ENCODE results near the gene RAB28.

Gene RAB28

DNA sequence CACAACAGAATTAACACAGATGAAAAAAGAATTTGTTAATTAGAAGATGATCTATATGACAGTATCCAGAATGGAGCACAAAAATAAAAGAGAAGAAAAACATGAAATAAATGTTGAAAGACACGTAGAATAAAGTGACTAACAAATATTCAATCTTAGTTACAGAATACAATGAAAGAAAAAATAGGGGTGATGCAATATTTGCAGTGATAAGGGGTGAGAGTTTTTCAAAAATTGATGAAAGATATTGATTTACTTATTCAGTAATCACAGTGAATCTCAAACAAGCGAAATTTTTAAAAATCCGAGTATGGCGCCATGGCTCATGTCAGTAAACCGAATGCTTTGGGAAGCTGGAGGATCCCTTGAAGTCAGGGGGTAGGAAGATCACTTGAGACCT lies 20.2 kb upstream of the RAB28 start:
- H3K27me3 ChIP-seq (ENCODE audit: insufficient read depth, low read length), result peaks cover 46% of the 10 kb centered on the region
- no peak overlapping the region for H3K4me3 ChIP-seq (ENCODE audit: low read depth, low read length)
- no peak overlapping the region for H3K27ac ChIP-seq (ENCODE audit: low read depth, low read length)
- no peaks in the 10 kb centered on the region for H3K36me3 ChIP-seq (ENCODE audit: insufficient read depth, low read length)
- no peaks in the 10 kb centered on the region for H3K79me2 ChIP-seq (ENCODE audit: control insufficient read depth, insufficient read depth, low read length, unreplicated experiment)
- H3K4me1 ChIP-seq (ENCODE audit: control insufficient read depth, insufficient read depth, low read length, unreplicated experiment), result no peaks in the 10 kb centered on the region
- H2AFZ ChIP-seq (ENCODE audit: low read length, unreplicated experiment), result no peak overlapping the region

- Histone ChIP-seq H2AFZ (ENCODE audit: low read length, unreplicated experiment) (no peak overlapping the region), H3K4me1 (ENCODE audit: control insufficient read depth, insufficient read depth, low read length, unreplicated experiment) (no peaks in the 10 kb centered on the region), H3K36me3 (ENCODE audit: insufficient read depth, low read length) (no peaks in the 10 kb centered on the region), H3K79me2 (ENCODE audit: control insufficient read depth, insufficient read depth, low read length, unreplicated experiment) (no peaks in the 10 kb centered on the region), H3K4me3 (ENCODE audit: low read depth, low read length) (no peak overlapping the region), H3K27ac (ENCODE audit: low read depth, low read length) (no peak overlapping the region), H3K27me3 (ENCODE audit: insufficient read depth, low read length) (peaks cover 72% of the 10 kb centered on the region)
Measured at GRCh38 chr4:13498469-13498868, 14.3 kb upstream of the RAB28 start.

DNA sequence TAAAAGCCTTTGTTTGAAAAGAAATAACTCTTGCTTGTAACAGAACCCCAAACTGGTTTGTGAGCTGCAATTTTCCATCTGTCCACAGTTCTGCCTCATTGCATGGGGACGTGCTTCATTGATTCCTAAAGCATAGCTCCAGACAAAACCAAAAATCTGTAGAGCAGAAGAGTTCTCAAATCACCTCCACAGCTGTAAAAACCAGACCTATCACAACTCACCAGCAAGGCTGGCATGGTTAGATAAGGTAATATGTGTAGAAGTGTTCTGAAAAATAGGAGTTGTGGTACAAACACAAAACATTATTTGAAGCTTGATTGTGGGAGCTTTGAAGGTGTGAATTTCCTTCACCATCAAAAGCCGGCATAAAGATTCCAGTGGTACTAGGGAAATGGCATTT lies 12.5 kb upstream of the RAB28 start:
- H3K79me2 ChIP-seq (ENCODE audit: control insufficient read depth, insufficient read depth, low read length, unreplicated experiment), result no peaks in the 10 kb centered on the region
- peaks cover 65% of the 10 kb centered on the region for H3K27me3 ChIP-seq (ENCODE audit: insufficient read depth, low read length)
- H3K27ac ChIP-seq (ENCODE audit: low read depth, low read length), result no peak overlapping the region
- H2AFZ ChIP-seq (ENCODE audit: low read length, unreplicated experiment), result no peak overlapping the region
- H3K4me3 ChIP-seq (ENCODE audit: low read depth, low read length), result no peak overlapping the region
- H3K36me3 ChIP-seq (ENCODE audit: insufficient read depth, low read length), result no peaks in the 10 kb centered on the region
- H3K4me1 ChIP-seq (ENCODE audit: control insufficient read depth, insufficient read depth, low read length, unreplicated experiment), result no peaks in the 10 kb centered on the region

- Histone ChIP-seq H3K4me3 (ENCODE audit: low read depth, low read length) (no peak overlapping the region), H3K4me1 (ENCODE audit: control insufficient read depth, insufficient read depth, low read length, unreplicated experiment) (no peaks in the 10 kb centered on the region), H3K27me3 (ENCODE audit: insufficient read depth, low read length) (peaks cover 60% of the 10 kb centered on the region), H2AFZ (ENCODE audit: low read length, unreplicated experiment) (no peak overlapping the region), H3K36me3 (ENCODE audit: insufficient read depth, low read length) (no peaks in the 10 kb centered on the region), H3K79me2 (ENCODE audit: control insufficient read depth, insufficient read depth, low read length, unreplicated experiment) (no peaks in the 10 kb centered on the region), H3K27ac (ENCODE audit: low read depth, low read length) (no peak overlapping the region)
Measured at GRCh38 chr4:13495753-13496152, 11.6 kb upstream of the RAB28 start.

DNA sequence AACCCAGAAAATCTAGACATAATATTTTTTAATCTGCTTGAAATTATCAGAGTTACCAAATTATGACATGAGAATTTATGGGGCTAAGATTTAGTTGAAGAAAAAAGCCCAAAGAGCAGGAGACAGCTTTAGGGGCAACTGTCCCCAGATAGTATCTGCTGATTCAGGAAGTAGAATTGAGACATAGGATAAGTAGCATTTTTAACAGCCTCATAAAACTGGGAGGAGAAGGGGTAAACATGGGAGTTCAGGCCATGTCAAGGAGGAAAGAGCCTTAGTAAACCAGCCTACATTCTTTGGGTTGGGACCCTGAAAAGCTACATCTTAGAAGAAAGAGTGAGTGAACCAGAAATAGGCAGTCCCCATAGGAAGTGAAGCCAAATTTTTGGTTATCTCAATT lies 9.7 kb upstream of the RAB28 start:
- Histone ChIP-seq H3K36me3 (ENCODE audit: insufficient read depth, low read length) (no peaks in the 10 kb centered on the region), H2AFZ (ENCODE audit: low read length, unreplicated experiment) (no peak overlapping the region), H3K4me3 (ENCODE audit: low read depth, low read length) (no peak overlapping the region), H3K27me3 (ENCODE audit: insufficient read depth, low read length) (peaks cover 48% of the 10 kb centered on the region), H3K27ac (ENCODE audit: low read depth, low read length) (no peak overlapping the region), H3K4me1 (ENCODE audit: control insufficient read depth, insufficient read depth, low read length, unreplicated experiment) (no peaks in the 10 kb centered on the region), H3K79me2 (ENCODE audit: control insufficient read depth, insufficient read depth, low read length, unreplicated experiment) (no peaks in the 10 kb centered on the region)

- H3K27me3 ChIP-seq (ENCODE audit: insufficient read depth, low read length), result peaks cover 50% of the 10 kb centered on the region
- no peak overlapping the region for H3K27ac ChIP-seq (ENCODE audit: low read depth, low read length)
- no peaks in the 10 kb centered on the region for H3K36me3 ChIP-seq (ENCODE audit: insufficient read depth, low read length)
- no peak overlapping the region for H2AFZ ChIP-seq (ENCODE audit: low read length, unreplicated experiment)
- no peaks in the 10 kb centered on the region for H3K79me2 ChIP-seq (ENCODE audit: control insufficient read depth, insufficient read depth, low read length, unreplicated experiment)
- no peak overlapping the region for H3K4me3 ChIP-seq (ENCODE audit: low read depth, low read length)
- H3K4me1 ChIP-seq (ENCODE audit: control insufficient read depth, insufficient read depth, low read length, unreplicated experiment), result no peaks in the 10 kb centered on the region
Measured at GRCh38 chr4:13492747-13493146, 8.6 kb upstream of the RAB28 start.

GRCh38 chr4:13484749-13485221 lies 645 bp upstream of the RAB28 start:
- H2AFZ ChIP-seq (ENCODE audit: low read length, unreplicated experiment), result peak overlapping the region; percentile 98
- peak overlapping the region; percentile 89 for H3K4me3 ChIP-seq (ENCODE audit: low read depth, low read length)
- H3K36me3 ChIP-seq (ENCODE audit: insufficient read depth, low read length), result no peaks in the 10 kb centered on the region
- H3K4me1 ChIP-seq (ENCODE audit: control insufficient read depth, insufficient read depth, low read length, unreplicated experiment), result peaks cover 21% of the 10 kb centered on the region
- H3K27me3 ChIP-seq (ENCODE audit: insufficient read depth, low read length), result peaks cover 21% of the 10 kb centered on the region
- H3K27ac ChIP-seq (ENCODE audit: low read depth, low read length), result peak overlapping the region; percentile 95
- H3K79me2 ChIP-seq (ENCODE audit: control insufficient read depth, insufficient read depth, low read length, unreplicated experiment), result peaks cover 28% of the 10 kb centered on the region

- Histone ChIP-seq H3K27ac (ENCODE audit: low read depth, low read length) (peak overlapping the region; percentile 95), H2AFZ (ENCODE audit: low read length, unreplicated experiment) (peak overlapping the region; percentile 68), H3K79me2 (ENCODE audit: control insufficient read depth, insufficient read depth, low read length, unreplicated experiment) (peaks cover 30% of the 10 kb centered on the region), H3K4me3 (ENCODE audit: low read depth, low read length) (peak overlapping the region; percentile 89), H3K36me3 (ENCODE audit: insufficient read depth, low read length) (no peaks in the 10 kb centered on the region), H3K4me1 (ENCODE audit: control insufficient read depth, insufficient read depth, low read length, unreplicated experiment) (peaks cover 21% of the 10 kb centered on the region), H3K27me3 (ENCODE audit: insufficient read depth, low read length) (peaks cover 17% of the 10 kb centered on the region)
Measured at GRCh38 chr4:13483768-13484121, 395 bp downstream of the RAB28 start.

DNA sequence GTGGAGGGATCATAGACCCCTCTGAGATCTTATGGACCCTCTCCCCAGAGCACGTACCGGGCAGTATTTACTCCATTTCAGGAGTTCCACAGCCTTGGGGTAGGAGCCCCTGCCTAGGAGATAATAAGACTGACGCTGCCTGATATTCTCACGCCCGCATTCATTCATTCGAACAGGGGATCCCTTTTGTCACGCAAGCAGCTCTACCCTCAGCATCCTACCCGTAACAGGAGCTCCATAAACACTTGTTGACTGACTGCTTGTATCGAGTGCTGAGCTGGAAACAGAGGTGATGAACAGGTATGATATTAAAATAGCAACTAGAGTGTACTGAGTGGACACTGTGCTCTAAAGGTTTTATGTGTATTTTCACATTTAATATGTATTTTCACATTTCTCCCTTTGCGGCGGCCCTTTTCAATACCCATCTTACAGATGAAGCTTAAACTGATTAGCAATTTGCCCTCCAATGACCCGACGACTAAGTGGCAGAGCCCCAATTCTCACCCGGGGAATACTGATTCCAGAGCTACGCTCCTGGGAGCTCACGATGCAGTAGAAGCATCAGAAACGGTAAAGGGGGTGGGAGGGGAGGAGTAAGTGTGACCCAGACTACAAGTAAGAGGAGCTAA lies 888 bp downstream of the RAB28 start:
- Histone ChIP-seq H2AFZ (ENCODE audit: low read length, unreplicated experiment) (peak overlapping the region; percentile 35), H3K36me3 (ENCODE audit: insufficient read depth, low read length) (no peaks in the 10 kb centered on the region), H3K27ac (ENCODE audit: low read depth, low read length) (peak overlapping the region; percentile 95)

GRCh38 chr4:13481569-13481968 lies 2.6 kb downstream of the RAB28 start:
- Histone ChIP-seq H3K4me3 (ENCODE audit: low read depth, low read length) (peak overlapping the region; percentile 29; the same call in 1 of the 2 replicates), H3K79me2 (ENCODE audit: control insufficient read depth, insufficient read depth, low read length, unreplicated experiment) (peaks cover 30% of the 10 kb centered on the region), H3K27ac (ENCODE audit: low read depth, low read length) (no peak overlapping the region), H2AFZ (ENCODE audit: low read length, unreplicated experiment) (no peak overlapping the region), H3K4me1 (ENCODE audit: control insufficient read depth, insufficient read depth, low read length, unreplicated experiment) (peaks cover 27% of the 10 kb centered on the region), H3K36me3 (ENCODE audit: insufficient read depth, low read length) (no peaks in the 10 kb centered on the region), H3K27me3 (ENCODE audit: insufficient read depth, low read length) (no peaks in the 10 kb centered on the region)

More for the DNA sequence above, 888 bp downstream of the RAB28 start:
- peaks cover 21% of the 10 kb centered on the region for H3K4me1 ChIP-seq (ENCODE audit: control insufficient read depth, insufficient read depth, low read length, unreplicated experiment)
- peaks cover 30% of the 10 kb centered on the region for H3K79me2 ChIP-seq (ENCODE audit: control insufficient read depth, insufficient read depth, low read length, unreplicated experiment)
- peak overlapping the region; percentile 89 for H3K4me3 ChIP-seq (ENCODE audit: low read depth, low read length)
- H3K27me3 ChIP-seq (ENCODE audit: insufficient read depth, low read length), result peaks cover 13% of the 10 kb centered on the region

GRCh38 chr4:13478707-13479106 lies 5.4 kb downstream of the RAB28 start:
- Histone ChIP-seq H3K4me1 (ENCODE audit: control insufficient read depth, insufficient read depth, low read length, unreplicated experiment) (peaks cover 32% of the 10 kb centered on the region), H3K79me2 (ENCODE audit: control insufficient read depth, insufficient read depth, low read length, unreplicated experiment) (peaks cover 30% of the 10 kb centered on the region), H3K27ac (ENCODE audit: low read depth, low read length) (no peak overlapping the region)

More at GRCh38 chr4:13478707-13479106, 5.4 kb downstream of the RAB28 start:
- Histone ChIP-seq H2AFZ (ENCODE audit: low read length, unreplicated experiment) (no peak overlapping the region), H3K27me3 (ENCODE audit: insufficient read depth, low read length) (no peaks in the 10 kb centered on the region), H3K36me3 (ENCODE audit: insufficient read depth, low read length) (0 out of 2 replicates have a peak, but pooled peaks cover 7% of the 10 kb centered on the region), H3K4me3 (ENCODE audit: low read depth, low read length) (no peak overlapping the region)

Measured in ACC112 (cell line).